HEK293T (cell line): ENCODE results near the gene SZRD1.

ENCODE experiments used
- BHLHE40 ChIP-seq: fragments of 450-650 bp; IDR thresholded peaks from 2 replicates; pipeline ENCODE4 v1.6.1; 2016; ENCODE audit warnings: mild to moderate bottlenecking, moderate library complexity, borderline replicate concordance
- FOXK2 ChIP-seq: fragments of 450-650 bp; IDR thresholded peaks from 2 replicates; pipeline ENCODE4 v1.6.1; 2016; ENCODE audit warnings: mild to moderate bottlenecking
- FOXM1 ChIP-seq: fragments of 450-650 bp; IDR thresholded peaks from 2 replicates; pipeline ENCODE4 v1.6.1; 2017; ENCODE audit warnings: mild to moderate bottlenecking, borderline replicate concordance
- SUZ12 ChIP-seq: fragments of 450-650 bp; IDR thresholded peaks from 2 replicates; pipeline ENCODE4 v1.6.1; 2016; ENCODE audit warnings: mild to moderate bottlenecking
- TARDBP ChIP-seq: fragments of 450-650 bp; IDR thresholded peaks from 2 replicates; pipeline ENCODE4 v1.6.1; 2016
- ZNF384 ChIP-seq: fragments of 450-650 bp; IDR thresholded peaks from 2 replicates; pipeline ENCODE4 v1.6.1; 2016

GRCh38 chr1:16425125-16426025, 58.3 kb downstream of the SZRD1 start:
- TF ChIP-seq FOXK2, result no peak
- no peak for TF ChIP-seq FOXM1
- no peak for TF ChIP-seq TARDBP
- no peak for TF ChIP-seq BHLHE40
- TF ChIP-seq ZNF384, result no peak
- no peak for TF ChIP-seq SUZ12
